IMR-90 (cell line): ENCODE data around the gene LYZL2.

Experiments used
- CEBPB ChIP-seq: IDR thresholded peaks from 2 replicates; pipeline ENCODE4 v1.6.1; 2012; ENCODE audit warnings: low read depth, low read length, improper control_type of control experiment
- CHD1 ChIP-seq: IDR thresholded peaks from 2 replicates; pipeline ENCODE4 v1.6.1; 2012; ENCODE audit warnings: low read depth, low read length, improper control_type of control experiment
- CTCF ChIP-seq: conservative IDR thresholded peaks from 2 replicates; pipeline ENCODE4 v1.5.1; 2012; ENCODE audit warnings: mild to moderate bottlenecking, low read depth, low read length, improper control_type of control experiment
- MAFK ChIP-seq: IDR thresholded peaks from 2 replicates; pipeline ENCODE4 v1.6.1; 2012; ENCODE audit warnings: low read depth, low read length, improper control_type of control experiment
- POLR2A ChIP-seq: IDR thresholded peaks from 2 replicates; pipeline ENCODE4 v1.6.1; 2012; ENCODE audit warnings: mild to moderate bottlenecking, low read depth, low read length
- RCOR1 ChIP-seq: IDR thresholded peaks from 2 replicates; pipeline ENCODE4 v1.6.1; 2012; ENCODE audit warnings: mild to moderate bottlenecking, low read length, improper control_type of control experiment; ENCODE audit not compliant: insufficient replicate concordance

- TF ChIP-seq CTCF (no peak), POLR2A (no peak), CEBPB (no peak), CHD1 (no peak), MAFK (no peak), RCOR1 (no peak)
These were observed 26.7 kb upstream of the LYZL2 start for GRCh38 chr10:30656233-30656632.
